M059J (cell line): Measurements from ENCODE around the gene MLKL. TPM values are rescaled to one million over a fixed set of nuclear protein-coding genes. Genes with fewer than 3 reads are reported as not detected.
"Not testable (repeated sequence)": the region's sequence is repeated elsewhere in the genome, so short reads cannot be mapped to it uniquely, and the experiment has no call there.

Experiments used
- DNase-seq: peaks from one replicate; pipeline ENCODE4 v3.0.0-alpha.2; 2012; ENCODE audit warnings: low read depth
- total RNA-seq: library from RNA; depleted of rRNA; stranded (reverse); fragments of >200 nt; shearing (Covaris generic); gene quantifications from 2 replicates; pipeline ENCODE4 v1.2.3, GENCODE V29; 2014

The MLKL gene
- total RNA-seq, 1 experiment from 2014 or later = 25.1 TPM

DNA sequence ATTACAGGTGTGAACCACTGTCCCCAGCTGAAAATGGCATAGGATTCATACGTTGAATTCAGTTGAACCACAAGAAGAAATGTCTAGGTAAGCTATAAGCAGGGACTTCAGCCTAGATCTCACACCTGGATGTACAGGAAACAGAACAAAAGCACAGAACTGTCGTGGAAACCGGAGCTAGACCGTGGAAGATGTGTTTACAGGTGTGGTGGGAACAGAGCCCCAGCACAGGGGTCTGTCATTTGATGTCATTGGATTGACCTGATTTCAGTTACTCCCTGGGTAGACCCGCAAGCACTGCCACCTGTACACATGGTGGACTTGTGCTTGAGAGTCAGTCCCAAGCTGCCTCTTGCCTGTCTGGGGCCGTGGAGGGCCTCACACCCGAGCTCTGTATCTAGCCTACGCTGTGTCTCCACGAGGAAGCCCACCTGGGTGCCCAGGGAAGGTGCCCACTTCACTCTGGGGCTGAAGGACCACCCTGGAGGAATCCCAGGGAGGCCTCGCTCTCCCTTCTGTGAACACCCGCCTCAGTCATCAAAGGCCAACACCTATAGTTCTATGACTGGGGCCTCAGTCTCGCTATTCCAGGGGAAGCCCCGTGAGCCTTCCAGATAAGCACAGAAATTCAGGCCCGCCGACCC, 32.2 kb upstream of the MLKL start:
- DNase-seq = no peak

DNA sequence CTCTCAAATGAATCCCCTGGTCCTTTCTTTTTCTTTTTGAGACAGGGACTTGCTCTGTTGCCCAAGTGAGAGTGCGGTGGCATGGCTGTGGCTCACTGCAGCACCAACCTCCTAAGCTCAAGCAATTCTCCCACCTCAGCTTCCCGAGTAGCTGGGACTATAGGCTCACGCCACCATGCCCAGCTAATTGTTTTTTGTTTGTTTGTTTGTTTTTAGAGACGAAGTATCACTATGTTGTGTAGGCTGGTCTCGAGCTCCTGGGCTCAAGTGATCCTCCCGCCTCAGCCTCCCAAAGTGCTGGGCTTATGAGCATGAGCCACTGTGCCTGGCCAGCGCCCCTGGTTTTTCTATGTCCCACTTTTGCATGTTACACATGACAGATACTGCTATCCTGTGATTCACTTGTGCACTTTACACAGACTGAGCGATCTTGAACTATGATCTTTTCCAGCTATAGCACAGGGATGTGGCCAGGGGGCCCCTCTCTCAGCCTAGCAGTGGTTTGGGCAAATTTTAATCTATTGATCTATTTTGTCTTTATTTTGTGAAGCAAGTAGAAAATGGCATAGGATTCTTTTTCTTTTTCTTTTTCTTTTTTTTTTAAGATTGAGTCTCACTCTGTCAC, 31.3 kb upstream of the MLKL start:
- DNase-seq = no peak

DNA sequence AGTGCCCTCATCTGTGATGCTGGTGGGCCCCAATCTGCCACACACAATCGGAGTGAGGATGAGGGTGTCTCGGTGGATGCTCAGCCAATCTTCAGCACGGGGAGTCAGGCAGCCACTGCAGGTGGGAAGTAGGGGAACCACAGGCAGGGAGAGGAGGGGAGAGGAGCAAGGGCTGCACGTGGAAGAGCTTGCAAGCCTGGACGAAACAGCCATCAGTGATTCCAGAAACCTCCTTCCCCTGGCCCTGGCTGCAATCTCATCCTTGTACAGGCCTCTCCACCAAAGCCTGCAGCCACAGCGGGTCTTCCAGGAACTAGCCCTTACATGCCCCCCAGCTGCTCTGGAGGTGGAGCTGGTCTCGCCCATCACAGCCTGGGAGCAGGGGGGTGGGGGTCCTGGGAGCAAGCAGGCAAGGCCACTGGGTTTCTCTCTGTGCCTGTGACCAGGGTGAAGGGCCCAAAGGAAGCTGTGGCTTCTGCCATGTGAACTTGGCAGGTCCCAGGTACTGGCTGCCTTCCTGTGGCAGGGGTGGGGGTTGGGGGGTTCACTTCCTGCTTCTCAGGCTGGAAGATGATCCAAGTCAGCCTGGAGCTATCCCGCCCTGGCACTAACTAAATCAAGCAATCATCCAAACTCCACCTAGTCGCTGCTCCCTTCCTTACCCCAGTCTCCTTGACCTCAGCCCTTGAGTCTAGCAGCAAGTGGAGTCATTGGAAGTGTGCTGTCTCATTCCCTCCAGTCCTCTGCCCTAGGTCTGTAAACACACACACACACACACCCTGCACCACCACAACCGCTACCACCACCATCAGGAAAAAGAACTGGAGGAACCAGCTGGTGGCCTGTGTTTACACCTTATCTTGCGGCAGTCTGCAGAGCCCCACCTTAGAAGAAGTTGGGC, 29.4 kb upstream of the MLKL start:
- peak; percentile 73 for DNase-seq

- DNase-seq = no peak
Measured at GRCh38 chr16:74727903-74728302, 27.2 kb upstream of the MLKL start.

DNA sequence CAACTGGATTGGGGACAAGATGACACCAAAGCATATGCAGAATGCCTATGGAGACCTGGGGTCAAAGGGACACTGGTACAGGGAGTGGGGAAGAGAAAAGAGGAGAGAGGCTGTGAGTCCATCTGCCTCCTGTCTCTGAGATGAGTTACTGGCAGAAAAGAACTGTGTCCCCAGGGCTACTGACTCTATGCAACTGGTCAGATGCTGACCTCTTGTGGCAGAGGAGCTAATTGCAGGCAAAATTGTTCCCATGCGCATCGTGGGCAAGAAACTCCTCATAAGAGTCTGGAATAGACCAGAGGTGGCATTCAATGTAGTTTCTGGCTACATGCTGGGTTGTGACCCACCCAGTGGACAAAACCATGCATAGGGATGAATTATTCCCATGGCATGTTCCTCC, 26.1 kb upstream of the MLKL start:
- no peak for DNase-seq

DNA sequence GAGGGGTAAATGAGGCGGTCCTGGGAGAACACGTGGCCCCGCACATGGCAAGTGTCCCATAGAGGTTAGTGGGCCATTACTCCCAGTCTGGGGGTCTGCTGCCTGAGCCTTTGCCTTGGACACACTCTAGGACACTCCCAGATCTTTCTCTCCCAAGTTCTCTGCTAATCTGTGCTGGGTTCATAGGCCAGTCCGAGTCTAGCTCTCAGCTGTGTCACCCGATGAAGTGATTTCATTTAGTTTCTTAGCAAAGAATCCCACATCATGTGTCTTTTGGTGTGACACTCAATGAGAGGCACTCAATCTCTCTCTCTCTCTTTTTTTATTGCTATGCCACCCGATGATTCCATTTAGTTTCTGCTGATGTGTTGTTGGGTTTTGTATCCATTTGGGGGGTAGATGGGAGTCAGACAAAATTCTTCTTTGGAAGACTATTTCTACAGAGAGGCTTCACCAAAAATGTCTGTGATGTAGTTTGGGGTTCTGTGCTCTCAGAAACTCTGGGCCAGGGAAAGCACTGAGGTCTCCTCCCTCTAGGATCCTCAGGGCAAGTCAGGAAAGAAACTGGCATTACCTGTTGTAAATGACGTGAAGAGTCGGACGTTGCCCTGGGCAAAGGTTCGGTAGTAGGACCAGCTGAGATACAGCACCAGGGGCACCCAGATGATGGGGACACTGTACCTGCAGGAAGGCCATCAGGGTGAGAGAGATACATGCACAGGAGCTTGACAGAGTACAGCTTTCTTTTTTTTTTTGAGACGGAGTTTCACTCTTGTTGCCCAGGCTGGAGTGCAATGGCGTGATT, 25.2 kb upstream of the MLKL start:
- no peak for DNase-seq

- peak; percentile 74 for DNase-seq
Measured at GRCh38 chr16:74724820-74725549, 24.3 kb upstream of the MLKL start.

DNA sequence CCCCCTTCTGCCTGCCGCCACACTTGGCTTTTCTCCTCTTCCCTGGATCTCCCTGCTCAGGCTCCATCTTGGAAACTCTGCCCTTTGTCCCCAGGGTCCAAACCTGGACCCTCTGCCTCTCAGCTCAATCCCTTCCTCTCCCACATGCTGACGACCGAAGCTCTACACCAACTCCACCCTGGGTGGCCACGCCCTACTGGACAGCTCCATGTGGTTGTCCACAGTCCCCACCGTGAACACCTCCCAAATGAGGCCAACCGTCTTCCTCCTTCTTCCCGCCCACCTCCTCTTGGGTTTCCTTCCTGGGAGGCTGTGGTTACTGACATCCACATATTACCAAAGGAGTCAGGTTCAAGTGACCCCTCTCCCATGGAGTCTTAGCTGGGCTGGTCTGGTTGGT, 22.6 kb upstream of the MLKL start:
- DNase-seq = no peak

GRCh38 chr16:74722156-74722555, 21.5 kb upstream of the MLKL start:
- DNase-seq = not testable (repeated sequence)

GRCh38 chr16:74721716-74722115, 21.1 kb upstream of the MLKL start:
- DNase-seq = no peak

- DNase-seq = no peak
Measured at GRCh38 chr16:74720579-74720978, 19.9 kb upstream of the MLKL start.

- no peak for DNase-seq
Measured at GRCh38 chr16:74718741-74719610, 18.3 kb upstream of the MLKL start.

DNA sequence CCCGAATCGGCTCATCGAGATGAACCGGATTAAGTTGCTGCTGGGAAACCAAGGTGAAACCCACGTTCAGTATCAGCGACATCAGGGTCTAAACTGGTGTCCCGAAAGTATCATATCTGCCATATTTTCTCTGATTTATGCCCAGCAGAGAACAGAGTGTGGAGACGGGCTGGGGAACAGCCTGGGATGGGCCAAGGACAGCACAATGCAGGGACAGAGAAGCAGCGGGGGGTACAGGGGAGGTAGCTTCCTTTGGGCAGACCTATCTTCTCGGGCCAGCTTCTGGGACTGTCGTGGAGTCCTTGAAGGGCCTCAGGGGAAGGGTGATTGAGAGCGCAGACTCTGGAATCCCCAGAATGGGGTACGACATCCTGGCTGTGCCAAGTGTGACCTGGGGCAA, 17.5 kb upstream of the MLKL start:
- DNase-seq = no peak

- no peak for DNase-seq
Measured at GRCh38 chr16:74717367-74717766, 16.7 kb upstream of the MLKL start.

- DNase-seq = no peak
Measured at GRCh38 chr16:74716355-74716754, 15.7 kb upstream of the MLKL start.

DNA sequence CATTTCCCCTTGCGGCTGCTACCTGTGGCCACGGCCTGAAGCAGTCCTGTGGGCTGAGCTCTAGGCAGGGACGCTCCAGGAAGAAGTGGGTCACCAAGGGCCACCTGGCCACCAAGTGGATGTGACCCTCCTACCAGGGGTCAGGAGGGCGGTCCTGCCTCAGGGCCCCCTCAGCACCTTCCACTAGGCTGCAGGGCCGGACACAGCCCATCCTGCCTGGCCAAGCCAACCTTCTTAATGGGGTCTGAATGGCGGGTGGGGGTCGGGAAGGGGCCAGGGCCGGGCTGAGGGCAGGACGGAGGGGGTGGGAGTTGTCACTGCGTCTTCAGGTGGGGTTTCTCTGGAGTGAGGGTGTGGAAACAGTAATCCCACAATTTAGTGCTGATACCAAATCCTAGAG, 13.2 kb upstream of the MLKL start:
- DNase-seq = no peak

DNA sequence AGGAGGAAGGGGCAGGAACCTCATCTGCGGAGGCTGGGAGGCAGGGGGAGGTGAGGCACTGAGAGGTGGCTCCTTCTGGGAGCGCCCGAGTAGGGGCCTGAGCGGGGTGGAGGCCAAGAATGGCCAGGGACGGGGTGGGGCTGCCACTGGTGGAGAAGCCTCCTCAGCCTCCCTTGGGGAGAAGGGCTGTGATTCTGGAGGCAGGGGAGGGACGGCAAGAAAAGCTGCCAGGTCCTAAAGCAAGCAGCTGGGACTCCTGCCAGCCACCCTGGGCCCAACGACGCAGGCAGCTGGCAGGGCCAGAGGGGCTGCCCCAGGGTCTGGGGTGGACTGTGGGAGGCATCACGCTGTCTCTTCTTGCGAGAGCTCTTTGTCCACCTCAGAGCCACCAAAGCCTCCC, 12.7 kb upstream of the MLKL start:
- no peak for DNase-seq

- DNase-seq = no peak
Measured at GRCh38 chr16:74711938-74712337, 11.3 kb upstream of the MLKL start.

GRCh38 chr16:74710401-74710800, 9.7 kb upstream of the MLKL start:
- no peak for DNase-seq

DNA sequence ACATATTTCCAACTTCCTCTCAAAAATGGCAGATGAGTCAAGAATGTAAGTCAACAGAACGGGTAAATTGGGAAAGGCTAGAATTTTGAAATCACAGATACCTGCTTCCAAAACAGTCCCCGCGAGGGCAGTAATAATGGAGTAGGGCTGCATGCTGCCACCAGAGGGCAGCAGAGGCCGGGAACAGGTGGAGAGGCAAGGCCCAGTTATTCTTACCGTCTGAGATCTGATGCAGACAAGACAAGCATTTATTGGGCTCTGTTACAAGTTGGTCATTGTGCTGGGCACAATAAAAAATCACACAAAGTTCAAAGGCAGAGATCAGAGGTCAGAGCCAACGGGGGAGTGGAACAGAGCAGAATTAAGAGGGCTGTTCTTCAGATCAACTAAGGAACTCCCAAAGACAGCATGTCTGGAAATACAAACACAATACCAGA, 8.8 kb upstream of the MLKL start:
- DNase-seq = peak; percentile 68
